Skeletal muscle satellite cell (primary cell): ENCODE data around the gene SIGLEC15. TPM values are rescaled to one million over a fixed set of nuclear protein-coding genes. Genes with fewer than 3 reads are reported as not detected.

ENCODE experiments used
- H3K27me3 ChIP-seq: 2 replicates; pipeline ENCODE4 v1.7.0; 2013; ENCODE audit warnings: low read length; ENCODE audit not compliant: control insufficient read depth, insufficient read depth
- H3K36me3 ChIP-seq: 2 replicates; pipeline ENCODE4 v1.7.0; 2013; ENCODE audit warnings: mild to moderate bottlenecking, control low read depth, low read length; ENCODE audit not compliant: insufficient read depth
- H3K4me1 ChIP-seq: 2 replicates; pipeline ENCODE4 v1.7.0; 2013; ENCODE audit warnings: low read length; ENCODE audit not compliant: control insufficient read depth, insufficient read depth
- H3K4me2 ChIP-seq: 2 replicates; pipeline ENCODE4 v1.7.0; 2013; ENCODE audit warnings: mild to moderate bottlenecking, low read length
- H3K4me3 ChIP-seq: 2 replicates; pipeline ENCODE4 v1.7.0; 2013; ENCODE audit warnings: low read length
- H3K9ac ChIP-seq: 2 replicates; pipeline ENCODE4 v1.7.0; 2013; ENCODE audit warnings: mild to moderate bottlenecking, low read depth, low read length, moderate library complexity
- H3K9me3 ChIP-seq: replicated peaks from 2 replicates; pipeline ENCODE4 v1.7.0; 2013; ENCODE audit warnings: mild to moderate bottlenecking, control low read depth, low read length
- total RNA-seq: library from RNA; depleted of rRNA; stranded (reverse); fragments of >200 nt; gene quantifications from 2 replicates; pipeline ENCODE4 v1.2.3, GENCODE V29; 2012; rRNA removed

Gene SIGLEC15
- total RNA-seq, result 1.7 and 3.3 TPM in 2 replicates

GRCh38 chr18:45825258-45826044 is at the start of gene SIGLEC15:
Gene SIGLEC15 (plus strand): TSS chr18:45825675. CDS start chr18:45825729, 54 bp downstream.
- Histone ChIP-seq H3K4me2 (no peak within 1 kb of the TSS), H3K4me3 (no peak within 1 kb of the TSS), H3K4me1 (peaks cover 45% of the 10 kb centered on the region), H3K27me3 (no peaks in the 10 kb centered on the region), H3K36me3 (no peaks in the 10 kb centered on the region), H3K9me3 (no peaks in the 10 kb centered on the region), H3K9ac (no peak within 1 kb of the TSS)

DNA sequence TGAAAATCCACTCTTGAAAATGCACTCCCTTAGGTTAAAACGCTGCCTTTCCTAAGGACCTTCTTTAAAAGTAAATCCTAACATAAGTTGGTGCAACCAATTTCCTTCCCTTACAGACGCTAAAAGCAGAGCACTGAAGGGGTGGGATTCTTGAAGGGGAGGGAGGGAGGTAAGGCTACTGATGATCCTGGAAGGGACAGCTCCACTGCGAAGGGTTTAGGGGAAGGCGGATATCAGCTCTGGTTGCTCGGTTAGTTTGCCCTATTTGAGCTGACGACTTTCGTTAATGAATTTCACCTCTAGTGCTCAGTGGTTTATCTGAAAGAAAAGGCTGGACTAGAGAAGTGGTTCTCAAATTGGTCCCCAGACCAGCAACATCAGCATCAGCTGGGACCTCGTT is 49.7 kb upstream of the SIGLEC15 start:
- peaks cover 80% of the 10 kb centered on the region for H3K4me1 ChIP-seq
- H3K4me3 ChIP-seq, result peak overlapping the region; percentile 59
- H3K9me3 ChIP-seq, result no peaks in the 10 kb centered on the region
- peak overlapping the region; percentile 66 for H3K9ac ChIP-seq
- H3K4me2 ChIP-seq, result peak overlapping the region; percentile 74
- H3K36me3 ChIP-seq, result no peaks in the 10 kb centered on the region
- H3K27me3 ChIP-seq, result no peaks in the 10 kb centered on the region

GRCh38 chr18:45777393-45777792 is 48.1 kb upstream of the SIGLEC15 start:
- Histone ChIP-seq H3K4me2 (peak overlapping the region; percentile 22), H3K4me3 (no peak overlapping the region), H3K9me3 (no peaks in the 10 kb centered on the region), H3K36me3 (no peaks in the 10 kb centered on the region), H3K27me3 (no peaks in the 10 kb centered on the region), H3K9ac (peak overlapping the region; percentile 66), H3K4me1 (peaks cover 73% of the 10 kb centered on the region)

DNA sequence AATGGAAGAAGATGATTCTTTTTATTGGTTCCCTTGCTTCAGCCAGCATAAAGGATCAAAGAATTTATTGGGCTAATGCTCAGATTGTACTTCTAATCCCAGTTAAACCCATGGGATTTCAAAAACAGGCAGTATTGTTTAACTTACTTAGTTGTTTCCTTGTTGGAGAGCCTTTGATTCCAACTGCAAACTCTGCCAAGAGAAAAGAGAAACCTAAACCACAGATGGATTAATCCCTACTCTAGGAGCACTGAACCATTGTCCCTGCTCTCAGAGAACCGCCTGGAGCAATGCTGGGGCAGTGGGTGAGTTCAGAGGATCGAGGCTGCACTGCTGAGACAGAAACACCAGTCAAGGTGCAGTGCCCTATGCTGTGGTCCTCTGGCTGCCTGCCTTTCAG is 44.9 kb upstream of the SIGLEC15 start:
- Histone ChIP-seq H3K27me3 (no peaks in the 10 kb centered on the region), H3K36me3 (no peaks in the 10 kb centered on the region), H3K9ac (no peak overlapping the region), H3K4me3 (no peak overlapping the region), H3K4me1 (peaks cover 77% of the 10 kb centered on the region), H3K9me3 (no peaks in the 10 kb centered on the region), H3K4me2 (no peak overlapping the region)

- H3K9ac ChIP-seq, result peak overlapping the region; percentile 72
- no peaks in the 10 kb centered on the region for H3K36me3 ChIP-seq
- H3K27me3 ChIP-seq, result no peaks in the 10 kb centered on the region
- H3K4me1 ChIP-seq, result peaks cover 59% of the 10 kb centered on the region
- no peak overlapping the region for H3K4me3 ChIP-seq
- H3K9me3 ChIP-seq, result no peaks in the 10 kb centered on the region
- H3K4me2 ChIP-seq, result no peak overlapping the region
Measured at GRCh38 chr18:45782662-45783061, 42.8 kb upstream of the SIGLEC15 start.

GRCh38 chr18:45783097-45784075 is 42.1 kb upstream of the SIGLEC15 start:
- H3K9ac ChIP-seq, result peak overlapping the region; percentile 72
- H3K36me3 ChIP-seq, result no peaks in the 10 kb centered on the region
- no peaks in the 10 kb centered on the region for H3K27me3 ChIP-seq
- H3K9me3 ChIP-seq, result no peaks in the 10 kb centered on the region
- H3K4me2 ChIP-seq, result peak overlapping the region; percentile 39
- no peak overlapping the region for H3K4me3 ChIP-seq
- H3K4me1 ChIP-seq, result peaks cover 52% of the 10 kb centered on the region

DNA sequence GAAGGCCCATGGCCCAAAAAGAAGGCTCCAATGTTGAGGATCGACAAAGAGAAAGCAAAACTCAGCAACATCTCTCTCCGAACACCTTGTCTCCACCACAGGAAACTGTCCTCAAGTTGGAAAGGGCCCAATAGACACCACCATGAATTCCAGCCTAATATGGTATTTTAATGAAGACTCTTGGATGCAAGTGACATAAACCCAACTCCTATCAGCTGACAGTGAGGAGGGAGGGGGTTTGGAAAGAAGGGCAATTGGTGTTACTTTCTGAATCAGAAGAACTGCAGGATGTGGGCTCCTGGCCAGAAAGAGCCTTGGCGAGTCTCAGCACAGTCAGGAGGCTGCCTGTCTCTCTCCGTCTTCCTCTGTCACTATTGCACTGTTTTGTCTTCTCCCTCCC is 40.3 kb upstream of the SIGLEC15 start:
- H3K9me3 ChIP-seq, result no peaks in the 10 kb centered on the region
- no peak overlapping the region for H3K4me2 ChIP-seq
- H3K9ac ChIP-seq, result peak overlapping the region; percentile 46
- H3K36me3 ChIP-seq, result no peaks in the 10 kb centered on the region
- H3K4me3 ChIP-seq, result no peak overlapping the region
- H3K27me3 ChIP-seq, result no peaks in the 10 kb centered on the region
- H3K4me1 ChIP-seq, result peaks cover 41% of the 10 kb centered on the region

DNA sequence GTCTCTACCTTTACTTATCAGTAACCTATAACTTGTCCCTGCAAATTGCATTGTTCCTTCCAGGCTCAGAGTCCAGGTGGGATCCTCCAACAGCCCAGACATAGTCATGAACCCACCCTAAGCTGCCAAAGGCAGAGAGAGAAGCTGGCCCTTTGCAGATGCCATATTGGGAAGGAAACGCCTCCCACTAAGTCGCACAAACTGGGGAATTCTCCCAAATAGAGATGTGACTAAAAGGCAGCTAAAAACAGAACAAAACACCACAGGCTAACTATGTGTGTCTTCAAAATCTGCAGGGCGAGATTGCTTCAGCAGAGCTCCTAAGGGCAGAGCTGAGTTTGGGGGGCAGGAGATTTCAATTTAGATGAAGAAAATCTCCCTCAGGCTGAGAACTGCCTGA is 38.5 kb upstream of the SIGLEC15 start:
- Histone ChIP-seq H3K4me3 (no peak overlapping the region), H3K9ac (no peak overlapping the region), H3K36me3 (no peaks in the 10 kb centered on the region), H3K4me2 (no peak overlapping the region), H3K9me3 (no peaks in the 10 kb centered on the region), H3K27me3 (no peaks in the 10 kb centered on the region), H3K4me1 (peaks cover 35% of the 10 kb centered on the region)

- H3K36me3 ChIP-seq, result no peaks in the 10 kb centered on the region
- H3K4me1 ChIP-seq, result peaks cover 33% of the 10 kb centered on the region
- no peaks in the 10 kb centered on the region for H3K9me3 ChIP-seq
- H3K4me3 ChIP-seq, result no peak overlapping the region
- H3K27me3 ChIP-seq, result no peaks in the 10 kb centered on the region
- no peak overlapping the region for H3K9ac ChIP-seq
- H3K4me2 ChIP-seq, result no peak overlapping the region
Measured at GRCh38 chr18:45787346-45787745, 38.1 kb upstream of the SIGLEC15 start.

DNA sequence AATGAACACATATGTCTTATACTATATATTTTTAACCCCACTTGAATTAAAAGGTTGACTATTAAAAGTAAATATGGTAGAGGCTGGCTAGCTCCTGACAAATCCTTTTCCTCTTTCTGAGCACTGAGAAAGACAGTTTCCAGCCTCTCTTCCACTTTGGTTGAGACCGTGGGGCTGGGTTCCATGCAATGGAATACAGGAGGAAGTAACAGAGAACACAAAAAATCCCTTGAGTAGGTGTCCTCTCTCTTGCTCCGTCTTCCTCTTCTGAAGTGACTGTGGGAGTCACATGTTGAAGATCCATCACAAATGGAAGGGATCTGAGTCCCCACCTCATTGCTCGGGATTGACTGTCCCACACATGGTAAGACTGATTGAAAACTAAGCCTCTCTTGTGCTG is 36.6 kb upstream of the SIGLEC15 start:
- no peaks in the 10 kb centered on the region for H3K9me3 ChIP-seq

DNA sequence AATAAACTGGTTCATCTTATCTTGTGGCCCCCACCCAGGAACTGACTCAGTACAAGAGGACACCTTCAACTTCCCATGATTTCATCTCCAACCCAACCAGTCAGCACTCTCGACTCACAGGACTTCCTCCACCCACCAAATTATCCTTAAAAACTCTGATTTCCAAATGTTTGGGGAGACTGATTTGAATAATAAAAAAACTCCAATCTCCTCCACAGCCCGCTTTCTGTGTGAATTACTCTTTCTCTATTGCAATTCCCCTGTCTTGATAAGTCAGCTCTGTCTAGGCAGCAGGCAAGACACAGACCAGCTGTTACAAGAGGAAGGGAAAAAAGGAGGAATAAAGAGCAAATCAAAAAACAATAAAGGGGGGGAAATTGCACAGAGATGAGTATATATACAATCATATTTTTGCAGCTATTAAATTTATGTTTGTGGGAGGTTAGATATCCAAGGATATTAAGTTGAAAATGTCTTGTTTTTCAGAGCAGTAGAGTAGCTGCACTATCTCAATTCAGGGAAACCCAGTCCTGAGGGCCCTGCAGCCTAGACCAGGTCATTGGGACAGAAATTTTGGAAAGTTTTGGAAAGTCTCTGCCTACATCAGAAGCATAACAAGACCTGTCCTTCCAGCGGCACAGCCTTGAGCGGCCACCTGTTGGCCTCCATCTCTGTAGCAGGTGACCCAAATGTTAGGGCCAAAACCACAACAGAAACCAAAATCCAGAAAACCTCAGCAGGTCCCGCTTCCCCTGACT is 32.8 kb upstream of the SIGLEC15 start:
- peaks cover 16% of the 10 kb centered on the region for H3K4me1 ChIP-seq
- H3K36me3 ChIP-seq, result no peaks in the 10 kb centered on the region
- no peaks in the 10 kb centered on the region for H3K27me3 ChIP-seq
- H3K9me3 ChIP-seq, result no peaks in the 10 kb centered on the region
- peak overlapping the region; percentile 30 for H3K9ac ChIP-seq
- no peak overlapping the region for H3K4me3 ChIP-seq
- peak overlapping the region; percentile 25 for H3K4me2 ChIP-seq

More for the DNA sequence above, 36.6 kb upstream of the SIGLEC15 start:
- H3K27me3 ChIP-seq, result no peaks in the 10 kb centered on the region
- no peak overlapping the region for H3K4me2 ChIP-seq
- H3K9ac ChIP-seq, result no peak overlapping the region
- H3K4me3 ChIP-seq, result no peak overlapping the region
- H3K4me1 ChIP-seq, result peaks cover 32% of the 10 kb centered on the region
- H3K36me3 ChIP-seq, result no peaks in the 10 kb centered on the region
